ENCODE measurements around the gene NBPF6.
"Not testable (repeated sequence)": the region's sequence is repeated elsewhere in the genome, so short reads cannot be mapped to it uniquely, and the experiment has no call there.

NBPF6 gene, protein sequence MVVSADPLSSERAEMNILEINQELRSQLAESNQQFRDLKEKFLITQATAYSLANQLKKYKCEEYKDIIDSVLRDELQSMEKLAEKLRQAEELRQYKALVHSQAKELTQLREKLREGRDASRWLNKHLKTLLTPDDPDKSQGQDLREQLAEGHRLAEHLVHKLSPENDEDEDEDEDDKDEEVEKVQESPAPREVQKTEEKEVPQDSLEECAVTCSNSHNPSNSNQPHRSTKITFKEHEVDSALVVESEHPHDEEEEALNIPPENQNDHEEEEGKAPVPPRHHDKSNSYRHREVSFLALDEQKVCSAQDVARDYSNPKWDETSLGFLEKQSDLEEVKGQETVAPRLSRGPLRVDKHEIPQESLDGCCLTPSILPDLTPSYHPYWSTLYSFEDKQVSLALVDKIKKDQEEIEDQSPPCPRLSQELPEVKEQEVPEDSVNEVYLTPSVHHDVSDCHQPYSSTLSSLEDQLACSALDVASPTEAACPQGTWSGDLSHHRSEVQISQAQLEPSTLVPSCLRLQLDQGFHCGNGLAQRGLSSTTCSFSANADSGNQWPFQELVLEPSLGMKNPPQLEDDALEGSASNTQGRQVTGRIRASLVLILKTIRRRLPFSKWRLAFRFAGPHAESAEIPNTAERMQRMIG

DNA sequence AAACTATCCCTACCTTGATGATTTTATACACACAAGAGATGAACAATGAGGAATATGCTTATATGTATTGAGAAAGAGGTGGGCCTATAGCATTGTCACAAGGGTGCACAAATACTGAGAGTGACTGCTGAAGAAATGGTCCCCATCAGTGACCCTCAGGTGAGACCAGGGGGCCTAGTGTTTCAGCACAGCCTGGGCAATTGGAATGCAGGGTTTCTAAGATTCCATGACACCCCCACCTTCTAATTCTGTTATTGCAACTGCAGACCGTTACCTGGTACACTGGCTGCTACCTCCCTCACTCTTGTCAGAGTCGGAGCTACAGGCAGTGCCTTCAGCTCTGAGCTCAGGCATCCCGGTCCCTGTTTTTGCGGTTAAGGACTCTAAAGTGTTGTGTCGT lies at the start of gene NBPF6:
NBPF6 (plus strand) TSS at position 301 of the 400 bp plus-strand sequence. CDS start 259 bp downstream, outside the sequence.
- DNase-seq, result not testable (repeated sequence)

DNA sequence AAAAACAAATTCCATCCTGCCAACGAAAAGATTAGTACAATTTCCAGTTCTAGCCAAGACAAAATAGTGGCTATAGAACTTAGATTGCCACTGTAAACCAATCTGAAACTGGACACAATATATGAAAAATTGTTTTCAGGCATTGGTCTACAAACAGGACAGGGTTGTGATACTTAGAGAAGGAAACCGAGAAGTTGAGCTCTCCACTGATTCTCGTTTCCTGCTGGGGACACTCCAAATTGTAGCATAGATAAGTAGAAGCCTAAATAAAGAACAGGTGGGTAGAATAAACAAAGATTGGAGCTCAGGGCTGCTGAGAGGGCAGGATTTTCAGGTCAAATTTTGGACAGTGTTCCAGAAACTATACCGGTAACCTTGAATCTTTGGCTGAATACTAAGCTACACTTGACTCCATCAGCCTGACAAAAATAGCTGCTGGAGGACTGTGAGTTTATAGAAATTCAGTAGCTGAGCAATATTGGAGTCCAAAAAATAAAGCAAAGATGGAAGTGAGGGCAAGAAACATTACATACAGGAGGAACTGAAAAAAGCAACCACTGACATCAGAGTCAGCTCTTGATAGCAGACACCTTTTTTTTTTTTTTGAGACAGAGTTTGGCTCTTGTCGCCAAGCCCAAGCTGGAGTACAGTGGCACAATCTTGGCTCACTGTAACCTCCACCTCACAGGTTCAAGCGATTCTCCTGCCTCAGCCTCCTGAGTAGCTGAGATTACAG lies 38.9 kb upstream of the NBPF6 start:
- DNase-seq, result not testable (repeated sequence)

DNA sequence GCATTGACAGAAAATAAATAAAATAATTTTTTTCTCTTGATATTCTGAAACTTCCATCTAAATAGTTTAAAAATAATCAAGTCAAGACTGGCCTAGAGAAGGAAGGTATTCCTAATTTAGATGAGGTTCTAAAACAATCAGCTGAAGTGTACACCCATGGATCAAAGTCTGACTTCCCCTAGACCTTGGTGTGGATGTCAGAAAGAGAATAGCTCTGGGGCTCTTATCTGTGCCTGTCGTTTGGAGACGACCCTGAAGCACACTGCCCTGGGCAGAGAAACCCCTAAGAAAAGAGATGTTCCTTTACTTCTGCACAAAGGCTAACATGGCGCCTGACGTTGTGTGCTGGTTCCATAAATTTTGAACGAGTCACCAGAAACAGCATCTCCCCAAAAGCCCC lies 30.0 kb upstream of the NBPF6 start:
- not testable (repeated sequence) for DNase-seq

DNA sequence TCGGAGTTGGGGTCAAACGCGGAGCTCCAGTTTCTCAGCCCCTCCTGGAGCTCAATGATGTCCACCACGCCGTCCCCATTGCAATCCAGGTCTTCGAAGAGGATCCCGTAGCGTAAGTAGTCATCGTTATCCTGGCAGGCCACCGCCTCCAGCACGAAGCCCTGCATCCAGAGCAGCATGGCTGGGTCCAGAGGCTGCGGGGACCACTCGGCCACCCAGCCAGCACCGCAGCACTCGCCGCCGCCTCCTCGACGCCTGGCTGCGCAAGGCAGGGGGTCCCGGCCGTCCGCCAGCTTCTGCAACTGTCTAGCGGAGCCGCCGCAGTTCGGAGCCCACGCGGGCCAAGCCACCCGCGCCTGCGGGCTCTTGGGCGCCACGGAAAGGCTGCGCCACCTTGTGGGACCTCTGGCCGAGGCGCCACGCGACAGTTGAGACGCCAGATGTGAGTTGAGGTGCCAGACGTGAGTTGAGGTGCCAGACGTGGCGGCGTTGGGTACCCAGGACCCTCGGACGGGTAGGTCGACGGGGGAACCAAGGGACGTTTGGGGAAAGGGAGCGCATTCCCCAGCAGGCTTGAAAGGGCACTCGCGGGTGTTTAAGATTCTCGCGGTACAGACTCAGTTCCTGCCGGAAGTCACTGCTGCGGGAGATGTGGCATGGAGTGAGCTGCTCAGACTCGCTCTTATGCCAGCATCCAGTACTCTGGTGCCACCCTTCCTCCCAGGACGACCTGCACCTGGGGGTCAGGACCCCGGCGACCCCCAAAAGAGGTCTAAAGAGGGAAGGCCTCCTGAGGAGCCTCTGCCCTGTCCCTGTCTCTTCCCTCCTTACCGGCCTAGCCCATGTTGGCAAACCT lies 28.9 kb upstream of the NBPF6 start:
- DNase-seq, result not testable (repeated sequence)

DNA sequence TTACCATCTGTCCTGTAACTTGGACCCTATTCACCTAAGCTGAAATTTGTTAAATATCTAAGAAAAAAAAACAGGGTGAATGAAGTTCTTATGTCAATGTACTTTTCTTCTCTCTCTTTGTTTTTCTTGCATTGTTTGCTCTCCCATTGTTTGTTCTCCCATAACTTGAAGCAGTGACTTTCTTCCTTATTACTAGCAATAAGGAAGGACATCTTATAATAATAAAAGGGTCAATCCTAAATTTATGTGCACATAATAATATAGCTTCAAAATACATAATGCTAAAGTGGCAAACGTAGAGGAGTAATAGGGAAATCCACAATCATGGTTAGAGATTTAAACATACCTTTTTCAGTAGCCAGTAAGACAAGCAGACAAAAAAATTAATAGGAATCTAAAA lies 23.3 kb upstream of the NBPF6 start:
- DNase-seq, result not testable (repeated sequence)

DNA sequence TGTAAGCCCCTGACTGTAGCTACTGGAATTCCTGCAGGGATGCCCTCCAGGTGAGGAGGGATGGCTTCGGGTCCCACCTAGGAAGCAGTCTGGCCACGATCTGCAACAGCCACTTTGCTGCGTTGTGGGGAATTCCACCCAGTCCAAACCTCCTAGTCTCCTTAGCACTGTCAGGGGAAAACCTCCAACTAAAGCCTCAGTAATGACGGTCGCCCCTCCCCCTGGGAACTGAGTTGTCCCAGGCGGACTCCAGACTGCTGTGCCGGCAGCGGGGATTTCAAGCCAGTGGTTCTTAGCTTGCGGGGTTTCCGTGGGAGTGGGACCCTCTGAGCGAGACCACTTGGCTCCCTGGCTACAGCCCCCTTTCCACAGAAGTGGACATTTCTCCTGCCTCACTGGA lies 18.1 kb upstream of the NBPF6 start:
- DNase-seq, result not testable (repeated sequence)

DNA sequence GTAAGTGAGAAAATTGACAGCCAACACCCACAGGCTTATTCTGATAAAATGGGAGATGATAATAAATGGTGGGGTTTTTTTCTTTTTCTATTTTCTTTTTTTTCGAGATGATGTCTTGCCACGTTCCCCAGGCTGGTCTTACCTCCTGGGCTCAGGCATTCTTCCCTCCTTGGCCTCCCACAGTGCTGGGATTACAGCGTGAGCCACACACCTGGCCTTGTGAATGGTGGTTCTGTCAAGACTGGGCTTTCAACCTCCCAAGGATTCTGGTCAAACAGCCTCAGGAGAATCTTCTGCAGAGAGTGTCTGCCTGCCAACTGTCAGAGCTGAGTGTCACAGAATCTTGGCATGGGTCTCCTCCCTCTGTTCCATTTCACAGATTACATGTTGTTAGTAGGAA lies 16.7 kb upstream of the NBPF6 start:
- not testable (repeated sequence) for DNase-seq

DNA sequence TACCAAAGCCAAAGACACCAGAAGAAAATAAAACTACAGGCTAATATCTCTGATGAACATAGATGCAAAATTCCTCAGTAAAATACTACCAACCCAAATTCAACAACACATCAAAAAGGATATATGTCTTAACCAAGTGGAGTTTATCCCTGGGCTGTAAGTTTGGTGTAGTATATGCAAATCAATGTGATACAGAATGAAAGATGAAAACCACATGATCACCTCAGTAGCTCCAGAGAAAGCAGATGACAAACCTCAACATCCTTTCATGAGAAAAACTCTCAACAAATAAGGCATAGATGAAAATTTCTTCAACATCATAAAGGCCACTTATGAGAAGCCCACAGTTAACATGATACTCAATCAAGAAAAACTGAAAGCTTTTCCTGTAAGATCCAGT lies 11.6 kb upstream of the NBPF6 start:
- DNase-seq, result not testable (repeated sequence)

DNA sequence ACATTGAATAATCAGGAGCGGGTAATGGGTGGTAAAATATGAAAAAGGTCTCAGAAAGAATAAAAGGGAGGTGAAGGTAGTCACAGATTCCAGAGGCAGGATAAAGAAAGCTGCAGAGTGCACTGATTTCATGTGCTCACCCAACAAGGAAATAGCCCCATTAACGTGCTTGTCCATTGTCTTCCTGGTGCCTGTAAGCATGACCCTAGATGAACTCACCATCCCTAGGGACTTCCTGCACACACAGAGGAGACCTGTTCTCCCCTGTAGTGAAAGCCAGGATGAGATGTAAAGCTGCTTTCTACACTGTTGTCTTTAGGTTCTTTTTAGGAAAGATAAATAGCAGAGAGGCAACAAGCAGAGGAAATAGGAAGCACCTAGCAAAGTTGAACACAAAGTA lies 4.4 kb downstream of the NBPF6 start:
- not testable (repeated sequence) for DNase-seq

DNA sequence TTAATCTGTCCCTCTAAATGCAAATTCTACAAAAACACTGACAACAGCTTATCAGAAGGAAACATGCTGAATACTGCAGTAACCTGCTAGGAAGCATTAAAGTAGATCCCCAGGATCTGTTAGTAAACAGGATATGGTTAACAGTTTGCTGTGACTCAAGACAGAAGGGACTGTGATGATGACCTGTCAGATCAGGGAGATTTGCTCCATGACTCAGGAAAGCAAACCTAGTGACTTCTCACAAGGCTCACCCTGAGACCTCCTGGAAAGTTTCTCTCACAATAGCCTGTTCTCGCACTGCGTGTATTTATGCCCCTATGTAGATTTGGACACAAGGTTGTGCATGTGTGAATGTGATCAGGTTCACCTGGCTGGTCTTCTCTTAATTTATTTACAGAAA lies 8.5 kb downstream of the NBPF6 start:
- not testable (repeated sequence) for DNase-seq

DNA sequence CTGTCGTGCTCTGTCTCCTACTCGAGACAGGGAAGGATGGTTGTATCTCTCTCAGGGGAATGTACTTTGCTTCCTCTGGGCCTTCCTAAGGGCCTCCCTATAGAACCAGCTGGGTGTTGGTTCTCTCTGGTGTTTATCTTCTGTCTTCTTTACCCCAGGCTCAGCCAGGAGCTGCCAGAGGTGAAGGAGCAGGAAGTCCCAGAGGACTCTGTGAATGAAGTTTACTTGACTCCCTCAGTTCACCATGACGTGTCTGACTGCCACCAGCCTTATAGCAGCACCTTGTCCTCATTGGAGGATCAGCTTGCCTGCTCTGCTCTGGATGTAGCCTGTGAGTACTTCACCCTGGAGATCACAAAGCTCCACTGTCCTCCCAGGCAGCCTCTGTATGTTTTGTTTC lies 11.6 kb downstream of the NBPF6 start:
- DNase-seq, result not testable (repeated sequence)

DNA sequence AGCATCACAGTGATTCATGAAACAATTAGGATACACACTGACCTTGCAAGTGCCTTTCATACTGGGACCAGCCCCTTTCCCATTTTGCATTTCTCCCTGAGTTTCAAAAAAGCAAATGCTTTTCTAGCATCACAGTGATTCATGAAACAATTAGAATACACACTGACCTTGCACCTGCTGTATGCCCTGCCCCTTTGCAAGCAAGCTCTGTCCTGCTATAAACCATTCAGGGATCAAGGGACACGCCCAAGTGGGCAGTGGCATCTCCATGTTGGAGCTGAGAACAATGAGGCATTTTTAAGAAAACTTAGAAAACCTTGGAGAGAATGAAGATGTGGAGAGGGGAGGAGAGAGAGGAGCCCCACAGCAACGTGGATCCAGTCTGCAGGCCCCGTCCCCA lies 13.8 kb downstream of the NBPF6 start:
- not testable (repeated sequence) for DNase-seq

DNA sequence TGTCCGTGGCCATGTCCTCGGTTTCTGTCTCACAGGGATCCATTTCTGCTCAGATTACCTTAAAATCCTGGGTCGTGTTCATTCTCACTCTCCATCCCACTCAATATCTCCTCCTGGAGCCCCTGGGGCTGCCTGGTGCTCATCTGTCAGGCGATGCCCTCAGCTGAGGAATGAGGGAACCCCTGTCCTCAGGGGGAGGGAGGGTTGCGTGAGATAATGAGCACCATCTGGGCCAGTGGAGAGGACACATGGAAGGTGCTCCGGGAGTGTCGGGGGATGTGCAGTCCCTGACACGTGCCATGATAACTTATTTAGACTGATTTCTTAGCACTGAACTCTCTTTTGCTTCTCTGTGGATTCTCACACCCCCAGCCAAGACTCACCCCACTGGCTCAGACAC lies 16.0 kb downstream of the NBPF6 start:
- not testable (repeated sequence) for DNase-seq

DNA sequence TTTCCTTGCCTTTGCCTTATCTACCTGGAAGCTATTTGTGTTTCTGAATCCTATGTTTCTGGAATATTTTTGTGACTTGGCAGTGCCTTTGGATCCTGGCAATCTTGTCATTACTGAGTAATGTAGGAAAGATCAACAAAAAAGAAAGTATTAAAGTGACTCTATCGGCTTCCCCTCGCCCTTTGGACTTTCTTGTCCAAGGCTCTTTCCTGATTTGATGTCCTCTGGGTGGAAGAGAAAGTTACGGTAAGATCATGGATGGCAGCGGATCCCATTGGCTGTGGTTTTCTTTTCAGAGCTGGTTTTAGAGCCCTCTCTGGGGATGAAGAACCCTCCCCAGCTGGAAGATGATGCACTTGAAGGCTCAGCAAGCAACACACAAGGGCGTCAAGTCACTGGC lies 17.0 kb downstream of the NBPF6 start:
- not testable (repeated sequence) for DNase-seq

DNA sequence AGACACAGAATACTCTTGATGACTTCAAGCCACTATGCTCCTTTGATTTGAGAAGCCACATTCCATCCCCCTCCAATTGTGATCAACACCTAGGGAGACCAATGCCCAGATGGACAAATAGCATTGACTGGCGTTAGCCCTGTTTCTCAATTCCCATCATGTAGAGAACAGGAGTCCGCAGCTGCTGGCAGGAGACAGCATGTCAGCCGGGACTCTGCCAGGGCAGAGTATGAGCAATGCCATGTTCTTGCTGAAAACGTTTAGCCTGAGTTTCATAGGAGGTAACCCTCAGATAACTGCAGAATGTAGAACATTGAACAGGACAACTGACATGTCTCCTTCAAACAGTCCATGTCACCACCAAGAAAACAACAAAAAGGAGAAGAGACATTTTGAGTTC lies 20.6 kb downstream of the NBPF6 start:
- DNase-seq, result not testable (repeated sequence)

DNA sequence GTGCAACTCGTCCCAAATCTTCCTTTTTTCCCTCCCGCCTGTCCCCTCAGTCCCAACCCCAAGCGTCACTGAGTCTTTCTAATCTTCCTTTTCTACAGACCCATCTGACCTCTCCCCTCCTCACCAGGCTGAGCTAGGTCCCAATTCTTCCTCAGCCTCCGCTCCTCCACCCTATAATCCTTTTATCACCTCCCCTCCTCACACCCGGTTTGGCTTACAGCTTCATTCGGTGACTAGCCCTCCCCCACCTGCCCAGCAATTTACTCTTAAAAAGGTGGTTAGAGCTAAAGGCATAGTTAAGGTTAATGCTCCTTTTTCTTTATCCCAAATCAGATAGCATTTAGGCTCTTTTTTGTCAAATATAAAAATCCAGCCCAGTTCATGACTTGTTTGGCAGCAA lies 24.4 kb downstream of the NBPF6 start:
- DNase-seq, result not testable (repeated sequence)

DNA sequence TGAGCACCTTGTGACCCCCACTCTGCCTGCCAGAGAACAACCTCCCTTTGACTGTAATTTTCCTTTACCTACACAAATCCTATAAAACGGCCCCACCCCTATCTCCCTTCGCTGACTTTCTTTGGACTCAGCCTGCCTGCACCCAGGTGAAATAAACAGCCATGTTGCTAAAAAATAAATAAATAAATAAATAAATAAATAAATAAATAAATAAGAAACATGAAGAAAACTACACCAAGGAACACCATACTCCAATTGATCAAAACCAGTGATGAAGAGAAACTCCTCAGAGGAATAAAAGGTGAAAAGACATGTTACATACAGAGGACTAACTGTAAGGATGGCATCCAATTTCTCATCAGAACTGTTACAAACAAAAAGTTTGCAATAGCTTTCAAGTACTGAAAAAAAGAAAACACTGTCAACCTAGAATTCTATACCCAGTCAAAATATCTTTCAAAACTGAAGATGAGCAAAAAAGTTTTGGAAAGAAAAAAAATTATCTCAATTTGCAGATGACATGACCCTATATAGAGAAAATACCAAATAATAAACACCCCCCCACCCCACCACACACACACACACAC lies 28.4 kb downstream of the NBPF6 start:
- DNase-seq, result no peak

DNA sequence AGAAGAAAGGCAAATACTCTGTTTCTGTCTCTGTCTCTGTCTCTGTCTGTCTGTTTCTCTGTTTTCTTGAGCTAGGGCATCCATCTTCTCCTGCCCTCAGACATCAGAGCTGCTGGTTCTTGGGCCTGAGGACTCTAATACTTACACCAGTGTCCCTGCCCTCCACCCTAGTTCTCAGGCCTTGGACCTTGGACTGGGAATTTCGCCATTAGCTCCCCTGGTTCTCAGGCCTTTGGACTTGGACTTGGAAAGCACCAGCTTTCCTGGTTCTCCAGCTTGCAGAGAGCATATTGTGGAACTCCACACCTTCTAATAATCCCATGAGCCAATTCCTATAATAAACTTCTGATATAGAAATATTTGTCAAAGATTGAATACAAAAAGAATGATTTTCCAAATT lies 32.6 kb downstream of the NBPF6 start:
- no peak for DNase-seq

DNA sequence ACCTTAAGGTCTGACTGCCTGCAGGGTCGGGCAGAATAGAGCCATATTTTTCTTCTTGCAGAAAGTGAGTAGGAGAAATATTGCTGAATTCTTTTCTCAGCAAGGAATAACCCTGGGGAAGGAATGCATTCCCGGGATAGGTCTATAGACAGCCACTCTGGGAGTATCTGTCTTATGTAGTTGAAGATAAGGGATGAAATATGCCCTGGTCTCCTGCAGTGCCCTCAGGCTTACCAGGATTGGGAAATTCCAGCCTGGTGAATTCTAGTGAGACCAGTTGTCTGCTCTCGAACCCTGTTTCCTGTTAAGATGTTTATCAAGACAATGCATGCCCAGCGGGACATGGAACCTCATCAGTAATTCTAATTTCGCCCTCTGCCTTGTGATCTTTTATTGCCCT lies 35.8 kb downstream of the NBPF6 start:
- DNase-seq, result not testable (repeated sequence)

DNA sequence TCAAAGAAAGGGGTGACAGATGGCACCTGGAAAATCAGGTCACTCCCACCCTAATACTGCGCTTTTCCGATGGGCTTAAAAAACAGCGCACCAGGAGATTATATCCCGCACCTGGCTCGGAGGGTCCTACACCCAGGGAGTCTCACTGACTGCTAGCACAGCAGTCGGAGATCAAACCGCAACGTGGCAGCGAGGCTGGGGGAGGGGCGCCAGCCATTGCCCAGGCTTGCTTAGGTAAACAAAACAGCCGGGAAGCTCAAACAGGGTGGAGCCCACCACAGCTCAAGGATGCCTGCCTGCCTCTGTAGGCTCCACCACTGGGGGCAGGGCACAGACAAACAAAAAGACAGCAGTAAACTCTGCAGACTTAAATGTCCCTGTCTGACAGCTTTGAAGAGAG lies 36.6 kb downstream of the NBPF6 start:
- not testable (repeated sequence) for DNase-seq

DNA sequence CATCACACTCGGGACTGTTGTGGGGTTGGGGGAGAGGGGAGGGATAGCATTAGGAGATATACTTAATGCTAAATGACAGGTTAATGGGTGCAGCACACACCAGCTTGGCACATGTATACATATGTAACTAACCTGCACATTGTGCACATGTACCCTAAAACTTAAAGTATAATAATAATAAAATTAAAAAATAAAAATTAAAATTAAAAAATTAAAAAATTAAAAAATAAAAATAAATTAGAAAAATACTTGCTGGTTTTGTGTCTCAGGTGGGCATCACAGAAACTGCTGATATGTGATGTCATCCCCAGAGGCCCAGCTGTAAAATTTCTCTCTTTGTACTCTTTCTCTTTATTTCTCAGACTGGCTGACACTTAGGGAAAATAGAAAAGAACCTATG lies 44.9 kb downstream of the NBPF6 start:
- DNase-seq, result not testable (repeated sequence)

DNA sequence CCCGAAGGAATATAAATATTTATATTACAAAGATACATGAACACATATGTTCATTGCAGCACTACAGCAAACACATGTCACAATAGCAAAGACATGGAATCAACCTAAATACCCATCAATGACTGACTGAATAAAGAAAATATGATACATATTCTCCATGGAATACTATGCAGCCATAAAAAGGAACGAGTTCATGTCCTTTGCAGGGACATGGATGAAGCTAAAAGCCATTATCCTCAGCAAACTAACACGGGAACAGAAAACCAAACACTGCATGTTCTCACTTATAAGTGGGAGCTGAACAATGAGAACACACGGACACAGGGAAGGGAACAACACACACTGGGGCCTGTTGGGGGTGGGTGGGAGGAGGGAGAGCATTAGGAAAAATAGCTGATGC lies 46.7 kb downstream of the NBPF6 start:
- DNase-seq, result not testable (repeated sequence)
